IMR-90 (cell line): Measurements from ENCODE around the gene TMEM120A. TPM values are rescaled to one million over a fixed set of nuclear protein-coding genes. Genes with fewer than 3 reads are reported as not detected.

ENCODE experiments used
- ATAC-seq: fragments of 200-7000 bp; cut with Tn5 transposase; 2 replicates; pipeline ENCODE4 v1.9.1; 2020; ENCODE audit warnings: low read depth, mild to moderate bottlenecking, moderate library complexity
- BruUV-seq: library from RNA; stranded (reverse); fragments of 400-500 nt; replicated peaks from 2 replicates; lab custom pipeline; 2021; lab: Mats Ljungman, UMichigan
- CTCF ChIA-PET: fragments of 300-600 bp; formaldehyde crosslinking; extraction: SDS; loops from one replicate; lab custom pipeline; 2021; ENCODE audit warnings: antibody characterized with exemption; lab: Yijun Ruan, JAX
- POLR2A ChIA-PET: fragments of 300-600 bp; sonication (Branson Sonifier 250); formaldehyde crosslinking; loops from one replicate; lab custom pipeline; 2022; ENCODE audit warnings: antibody characterized with exemption; ENCODE audit not compliant: unreplicated experiment; lab: Charles Lee
- DNase-seq: peaks from one replicate; pipeline ENCODE4 v3.0.0; 2013
- H2AFZ ChIP-seq: replicated peaks from 2 replicates; pipeline ENCODE3; 2013; ENCODE audit warnings: low read length, mild to moderate bottlenecking; ENCODE audit not compliant: poor library complexity
- H2AK5ac ChIP-seq: 2 replicates; pipeline ENCODE4 v1.6.1; 2013; ENCODE audit warnings: low read depth, low read length, inconsistent platforms
- H2AK9ac ChIP-seq: replicated peaks from 2 replicates; pipeline ENCODE3; 2013; ENCODE audit warnings: mild to moderate bottlenecking, low read depth, low read length, moderate library complexity; ENCODE audit not compliant: poor library complexity
- H2BK120ac ChIP-seq: 2 replicates; pipeline ENCODE4 v1.6.1; 2013; ENCODE audit warnings: low read depth, low read length, inconsistent platforms
- H2BK15ac ChIP-seq: 3 replicates; pipeline ENCODE4 v1.6.1; 2013; ENCODE audit warnings: low read depth, low read length, inconsistent platforms
- H2BK20ac ChIP-seq: 2 replicates; pipeline ENCODE4 v1.6.1; 2013; ENCODE audit warnings: low read depth, mild to moderate bottlenecking, inconsistent platforms, low read length, moderate library complexity
- H2BK5ac ChIP-seq: 2 replicates; pipeline ENCODE4 v1.6.1; 2013; ENCODE audit warnings: mild to moderate bottlenecking, low read depth, low read length, inconsistent platforms; ENCODE audit not compliant: poor library complexity, severe bottlenecking
- H3K14ac ChIP-seq: replicated peaks from 2 replicates; pipeline ENCODE4 v1.6.1; 2013; ENCODE audit warnings: low read depth, low read length, inconsistent platforms
- H3K18ac ChIP-seq: 2 replicates; pipeline ENCODE4 v1.6.1; 2013; ENCODE audit warnings: low read depth, low read length, control low read depth
- H3K23ac ChIP-seq: 2 replicates; pipeline ENCODE4 v1.6.1; 2013; ENCODE audit warnings: low read depth, low read length, inconsistent platforms
- H3K27ac ChIP-seq: 2 replicates; pipeline ENCODE4 v1.5.1; 2013; ENCODE audit warnings: mild to moderate bottlenecking, control low read depth, low read length; ENCODE audit not compliant: insufficient read depth
- H3K27me3 ChIP-seq: 2 replicates; pipeline ENCODE4 v1.6.1; 2013; ENCODE audit warnings: low read length; ENCODE audit not compliant: control insufficient read depth, insufficient read depth
- H3K36me3 ChIP-seq: 2 replicates; pipeline ENCODE4 v1.6.1; 2013; ENCODE audit warnings: low read length, mixed read lengths; ENCODE audit not compliant: control insufficient read depth, insufficient read depth
- H3K4ac ChIP-seq: 2 replicates; pipeline ENCODE4 v1.6.1; 2013; ENCODE audit warnings: low read depth, low read length, inconsistent platforms
- H3K4me1 ChIP-seq: 2 replicates; pipeline ENCODE4 v1.6.1; 2013; ENCODE audit warnings: low read length, mixed read lengths; ENCODE audit not compliant: control insufficient read depth, insufficient read depth
- H3K4me2 ChIP-seq: 2 replicates; pipeline ENCODE4 v1.6.1; 2013; ENCODE audit warnings: low read depth, mild to moderate bottlenecking, control low read depth, low read length, moderate library complexity
- H3K4me3 ChIP-seq: 2 replicates; pipeline ENCODE4 v1.5.1; 2013; ENCODE audit warnings: low read depth, mild to moderate bottlenecking, control low read depth, low read length, moderate library complexity; ENCODE audit not compliant: insufficient read depth
- H3K56ac ChIP-seq: 2 replicates; pipeline ENCODE4 v1.6.1; 2013; ENCODE audit warnings: low read length, inconsistent platforms; ENCODE audit not compliant: insufficient read depth; ENCODE audit errors: extremely low read depth
- H3K79me1 ChIP-seq, 2 experiments: 2 replicates each; pipeline ENCODE4 v1.6.1; 2013; ENCODE audit warnings: low read length in 2 of 2, inconsistent platforms in 1 of 2, low read depth in 1 of 2
- H3K9ac ChIP-seq: 2 replicates; pipeline ENCODE4 v1.6.1; 2013; ENCODE audit warnings: low read depth, low read length, control low read depth
- H3K9me1 ChIP-seq: 2 replicates; pipeline ENCODE4 v1.6.1; 2013; ENCODE audit warnings: low read length, inconsistent platforms; ENCODE audit not compliant: insufficient read depth
- H3K9me3 ChIP-seq: 2 replicates; pipeline ENCODE4 v1.6.1; 2013; ENCODE audit warnings: low read length; ENCODE audit not compliant: control insufficient read depth, insufficient read depth
- H4K20me1 ChIP-seq: 2 replicates; pipeline ENCODE4 v1.6.1; 2013; ENCODE audit warnings: low read length, inconsistent platforms; ENCODE audit not compliant: insufficient read depth
- H4K5ac ChIP-seq: 2 replicates; pipeline ENCODE4 v1.6.1; 2013; ENCODE audit warnings: mild to moderate bottlenecking, low read depth, low read length, control low read depth
- H4K8ac ChIP-seq, 2 experiments: 2 replicates each; pipeline ENCODE4 v1.6.1; 2013; ENCODE audit warnings: low read depth in 2 of 2, low read length in 2 of 2, control low read depth in 1 of 2, inconsistent platforms in 1 of 2
- H4K91ac ChIP-seq: 2 replicates; pipeline ENCODE4 v1.6.1; 2013; ENCODE audit warnings: low read depth, low read length, inconsistent platforms; ENCODE audit not compliant: insufficient read depth
- BHLHE40 ChIP-seq: fragments of 150-350 bp; IDR thresholded peaks from 2 replicates; pipeline ENCODE4 v1.6.1; 2016; ENCODE audit warnings: mild to moderate bottlenecking, low read depth, low read length
- CEBPB ChIP-seq: IDR thresholded peaks from 2 replicates; pipeline ENCODE4 v1.6.1; 2012; ENCODE audit warnings: low read depth, low read length, improper control_type of control experiment
- CHD1 ChIP-seq: IDR thresholded peaks from 2 replicates; pipeline ENCODE4 v1.6.1; 2012; ENCODE audit warnings: low read depth, low read length, improper control_type of control experiment
- ELK1 ChIP-seq: fragments of 150-350 bp; IDR thresholded peaks from 2 replicates; pipeline ENCODE4 v1.6.1; 2016; ENCODE audit warnings: low read depth, mild to moderate bottlenecking, low read length, moderate library complexity, borderline replicate concordance
- FOS ChIP-seq: fragments of 150-350 bp; IDR thresholded peaks from 2 replicates; pipeline ENCODE4 v1.6.1; 2016; ENCODE audit warnings: low read depth, low read length
- MAFK ChIP-seq: IDR thresholded peaks from 2 replicates; pipeline ENCODE4 v1.6.1; 2012; ENCODE audit warnings: low read depth, low read length, improper control_type of control experiment
- MAZ ChIP-seq: IDR thresholded peaks from 2 replicates; pipeline ENCODE4 v1.6.1; 2012; ENCODE audit warnings: low read depth, mild to moderate bottlenecking, low read length, improper control_type of control experiment, moderate library complexity, borderline replicate concordance
- RAD21 ChIP-seq: IDR thresholded peaks from 2 replicates; pipeline ENCODE4 v1.6.1; 2012; ENCODE audit warnings: low read length, improper control_type of control experiment
- RCOR1 ChIP-seq: IDR thresholded peaks from 2 replicates; pipeline ENCODE4 v1.6.1; 2012; ENCODE audit warnings: mild to moderate bottlenecking, low read length, improper control_type of control experiment; ENCODE audit not compliant: insufficient replicate concordance
- SMC3 ChIP-seq: fragments of 150-350 bp; IDR thresholded peaks from 2 replicates; pipeline ENCODE4 v1.6.1; 2016; ENCODE audit warnings: low read depth, mild to moderate bottlenecking, antibody characterized with exemption, low read length, moderate library complexity
- WGBS, 2 experiments: methylation state at CpG; one replicate each; pipeline versions ENCODE4 v1.1.5 to v1.1.7; 2013; ENCODE audit warnings: missing lambda C conversion rate in 2 of 2; ENCODE audit not compliant: insufficient read length in 1 of 2; ENCODE audit errors: extremely low coverage in 2 of 2; 5-methylcytosine and 5-hydroxymethylcytosine counted together
- dilution Hi-C: fragments of 300-500 bp; cut with HindIII; formaldehyde crosslinking; loops from one replicate; pipeline ENCODE4 v1.14.3; 2018; ENCODE audit warnings: low sequenced_read_pairs; ENCODE audit not compliant: unreplicated experiment
- in situ Hi-C: fragments of 300-500 bp; cut with MboI; formaldehyde crosslinking; loops from 3 replicates; pipeline ENCODE4 v1.14.3; 2019; ENCODE audit warnings: low sequenced_read_pairs, inconsistent platforms, mixed read lengths
- intact Hi-C: fragments of 100-400 bp; cut with micrococcal nuclease; formaldehyde crosslinking; loops from 2 replicates; pipeline ENCODE4 v1.10.0; 2022
- polyA plus RNA-seq, 3 experiments: library from polyadenylated mRNA; depleted of rRNA; stranded (reverse); fragments of >200 nt; gene quantifications; 2 replicates each; pipeline ENCODE4 v1.2.3, GENCODE V29; 2012; ENCODE audit warnings: low replicate concordance in 1 of 3
- total RNA-seq: library from RNA; depleted of rRNA; stranded (reverse); fragments of >200 nt; gene quantifications from 2 replicates; pipeline ENCODE4 v1.2.3, GENCODE V29; 2012

The TMEM120A gene
- total and polyA plus RNA-seq, 2 of the 4 experiments (the other 2 are of a cell fraction), result 32.1 to 39.3 TPM

GRCh38 chr7:76002139-76002538, 7.7 kb upstream of the TMEM120A start:
- Histone ChIP-seq H3K79me1 (no peaks in the 10 kb centered on the region; a peak in 1 of 4 replicates), H3K9me3 (no peaks in the 10 kb centered on the region), H4K20me1 (0 out of 2 replicates have a peak, but pooled peaks cover 3% of the 10 kb centered on the region), H4K5ac (no peak overlapping the region), H4K8ac (no peak overlapping the region), H2BK120ac (no peak overlapping the region), H2AK5ac (no peak overlapping the region), H3K27me3 (no peaks in the 10 kb centered on the region), H3K4me1 (no peaks in the 10 kb centered on the region), H3K23ac (no peak overlapping the region), H3K4ac (no peak overlapping the region), H3K4me2 (no peak overlapping the region), H2AFZ (no peak overlapping the region), H2BK15ac (no peak overlapping the region), H3K27ac (no peak overlapping the region), H3K4me3 (no peak overlapping the region), H3K14ac (no peak overlapping the region), H4K91ac (no peak overlapping the region), H2BK5ac (no peak overlapping the region), H2BK20ac (no peak overlapping the region), H3K18ac (no peak overlapping the region), H2AK9ac (no peak overlapping the region), H3K56ac (no peak overlapping the region), H3K36me3 (peaks cover 30% of the 10 kb centered on the region), H3K9me1 (peaks cover 4% of the 10 kb centered on the region; the same call in 1 of the 2 replicates), H3K9ac (no peak overlapping the region)
- DNase-seq, result no peak
- TF ChIP-seq FOS, result no peak
- no peak for TF ChIP-seq CEBPB
- no peak for TF ChIP-seq ELK1
- TF ChIP-seq SMC3, result no peak
- TF ChIP-seq RAD21, result no peak
- no peak for TF ChIP-seq MAFK
- no peak for TF ChIP-seq RCOR1
- TF ChIP-seq BHLHE40, result no peak
- no peak for TF ChIP-seq CHD1
- no peak for TF ChIP-seq MAZ
- WGBS, 2 experiments, result no CpG with 5 or more reads among the region's 6 CpGs
- BruUV-seq, result no TSS peak
- intact Hi-C loops, result no loop called here
- POLR2A ChIA-PET, result no interaction called here
- no peak for ATAC-seq
- in situ Hi-C loops, result no loop called here
- CTCF ChIA-PET, result no interaction called here
- dilution Hi-C loops, result no loop called here
